Endothelial cell of umbilical vein (primary cell): ENCODE results near the gene ARID1B. TPM values are rescaled to one million over a fixed set of nuclear protein-coding genes. Genes with fewer than 3 reads are reported as not detected.

ENCODE experiments used
- BruUV-seq: library from RNA; stranded (reverse); fragments of 400-500 nt; replicated peaks from 2 replicates; lab custom pipeline; 2021; lab: Mats Ljungman, UMichigan
- CTCF ChIA-PET: fragments of 300-600, 350-600 bp; sonication (Branson Sonifier 250); formaldehyde crosslinking; loops from one replicate; lab custom pipeline; 2021; ENCODE audit warnings: antibody characterized with exemption, inconsistent platforms; lab: Charles Lee
- POLR2A ChIA-PET: fragments of 300-600, 350-600 bp; sonication (Branson Sonifier 250); formaldehyde crosslinking; loops from one replicate; lab custom pipeline; 2021; ENCODE audit warnings: antibody characterized with exemption, inconsistent platforms; lab: Charles Lee
- DNase-seq: peaks from one replicate; pipeline ENCODE4 v3.0.0-alpha.2; 2011; ENCODE audit warnings: low read depth, low spot score
- FAIRE-seq: peaks from 2 replicates; lab custom pipeline; 2011; peaks lifted over from hg19 to GRCh38; lab: Jason Lieb, UNC
- H2AFZ ChIP-seq: 2 replicates; pipeline ENCODE4 v1.6.0; 2012; ENCODE audit warnings: low read depth, low read length, control low read depth, inconsistent platforms
- H3K27ac ChIP-seq: 2 replicates; pipeline ENCODE4 v1.5.1; 2011; ENCODE audit warnings: low read depth, mild to moderate bottlenecking, control low read depth, low read length, moderate library complexity; ENCODE audit not compliant: insufficient read depth
- H3K27me3 ChIP-seq, 2 experiments: 2 replicates each; pipeline versions ENCODE4 v1.6.0 to v1.6.1; 2011; ENCODE audit warnings: low read length in 2 of 2, mixed read lengths in 1 of 2; ENCODE audit not compliant: control insufficient read depth in 2 of 2, insufficient read depth in 2 of 2
- H3K36me3 ChIP-seq, 2 experiments: 2 replicates in 1 of 2; 3 replicates in 1 of 2; pipeline ENCODE4 v1.5.1; 2011; ENCODE audit warnings: low read length in 2 of 2, mild to moderate bottlenecking in 1 of 2, moderate library complexity in 1 of 2; ENCODE audit not compliant: control insufficient read depth in 2 of 2, insufficient read depth in 2 of 2; ENCODE audit errors: extremely low read depth in 1 of 2
- H3K4me1 ChIP-seq: 3 replicates; pipeline ENCODE4 v1.5.1; 2011; ENCODE audit warnings: mild to moderate bottlenecking, low read length; ENCODE audit not compliant: control insufficient read depth, insufficient read depth; ENCODE audit errors: extremely low read depth
- H3K4me2 ChIP-seq: 2 replicates; pipeline ENCODE4 v1.6.1; 2011; ENCODE audit warnings: low read length, control low read depth, mixed read lengths; ENCODE audit not compliant: insufficient read depth
- H3K4me3 ChIP-seq, 3 experiments: fragments of 200-600 bp in 1 of 3; sonication (generic), shearing (Covaris generic) in 1 of 3; replicated peaks in 1 of 3; 2 replicates each; pipeline ENCODE4 v1.5.1; 2011 to 2016; ENCODE audit warnings: control low read depth in 3 of 3, low read length in 3 of 3, mild to moderate bottlenecking in 2 of 3, inconsistent platforms in 1 of 3, low read depth in 1 of 3, moderate library complexity in 1 of 3; ENCODE audit not compliant: insufficient read depth in 1 of 3
- H3K79me2 ChIP-seq: 2 replicates; pipeline ENCODE4 v1.6.0; 2012; ENCODE audit warnings: low read length, inconsistent platforms; ENCODE audit not compliant: control insufficient read depth, insufficient read depth
- H3K9ac ChIP-seq: replicated peaks from 2 replicates; pipeline ENCODE3; 2011; ENCODE audit warnings: low read length, control low read depth; ENCODE audit not compliant: insufficient read depth; ENCODE audit errors: extremely low read depth
- H3K9me1 ChIP-seq: replicated peaks from 3 replicates; pipeline ENCODE4 v1.6.0; 2011; ENCODE audit warnings: mild to moderate bottlenecking, low read length; ENCODE audit not compliant: control insufficient read depth, insufficient read depth; ENCODE audit errors: extremely low read depth
- H3K9me3 ChIP-seq: replicated peaks from 2 replicates; pipeline ENCODE4 v1.5.1; 2012; ENCODE audit warnings: low read length, inconsistent platforms; ENCODE audit not compliant: control insufficient read depth, insufficient read depth
- H4K20me1 ChIP-seq: replicated peaks from 2 replicates; pipeline ENCODE3; 2011; ENCODE audit warnings: mild to moderate bottlenecking, low read length; ENCODE audit not compliant: control insufficient read depth, insufficient read depth; ENCODE audit errors: extremely low read depth
- EZH2 ChIP-seq: IDR thresholded peaks from 2 replicates; pipeline ENCODE4 v1.6.1; 2012; ENCODE audit warnings: borderline replicate concordance, low read depth, mild to moderate bottlenecking, moderate library complexity, low read length, inconsistent platforms; ENCODE audit not compliant: severe bottlenecking
- FOS ChIP-seq: IDR thresholded peaks from 2 replicates; pipeline ENCODE4 v1.6.1; 2011; ENCODE audit warnings: mild to moderate bottlenecking, low read length, moderate library complexity, borderline replicate concordance; ENCODE audit not compliant: insufficient read depth
- GATA2 ChIP-seq: IDR thresholded peaks from 2 replicates; pipeline ENCODE4 v1.7.0; 2011; ENCODE audit warnings: low read depth, mild to moderate bottlenecking, moderate library complexity, mixed read lengths, low read length; ENCODE audit not compliant: insufficient read length, insufficient read depth
- JUN ChIP-seq: IDR thresholded peaks from 2 replicates; pipeline ENCODE4 v1.6.1; 2011; ENCODE audit warnings: borderline replicate concordance, low read depth; ENCODE audit not compliant: insufficient read length, insufficient read depth
- MYC ChIP-seq: IDR thresholded peaks from one replicate; pipeline ENCODE4 v1.6.1; 2011; ENCODE audit warnings: mild to moderate bottlenecking, low read depth, low read length
- POLR2AphosphoS5 ChIP-seq: IDR thresholded peaks from 2 replicates; pipeline ENCODE4 v1.6.1; 2012; ENCODE audit warnings: low read depth, mild to moderate bottlenecking, control low read depth, low read length, moderate library complexity; ENCODE audit not compliant: insufficient read depth
- dilution Hi-C: fragments of 300-500 bp; cut with MboI; formaldehyde crosslinking; loops from one replicate; pipeline ENCODE4 v1.15.0; 2019; ENCODE audit warnings: low sequenced_read_pairs; ENCODE audit not compliant: extremely low pct_ligation_motif_present
- intact Hi-C: fragments of 100-400 bp; cut with micrococcal nuclease; formaldehyde crosslinking; loops from one replicate; pipeline ENCODE4 v1.10.0; 2022
- polyA plus RNA-seq, 4 experiments: library from polyadenylated mRNA; depleted of rRNA in 3 of 4; stranded (reverse) in 3 of 4; unstranded in 1 of 4; fragments of >200 nt; gene quantifications; 2 replicates each; pipeline versions ENCODE4 v1.2.1 to v1.2.3, GENCODE V29; 2011 to 2012; ENCODE audit warnings: missing spikeins in 1 of 4
- total RNA-seq: library from RNA; stranded (reverse); gene quantifications from 2 replicates; pipeline ENCODE4 v1.2.3, GENCODE V29; 2021
- TF ChIP-seq, protein P1 (sequence below), 2 donors: IDR thresholded peaks; 1 replicate in 1 of 2; 2 replicates in 1 of 2; pipeline ENCODE4 v1.5.1; 2011; ENCODE audit warnings: low read length in 2 of 2, mild to moderate bottlenecking in 2 of 2, moderate library complexity in 2 of 2, control low read depth in 1 of 2, inconsistent platforms in 1 of 2, low read depth in 1 of 2; ENCODE audit not compliant: insufficient read depth in 1 of 2; ENCODE audit errors: extremely low read depth in 1 of 2

Gene ARID1B
- total and polyA plus RNA-seq, 2 donors (not counting 3 experiments of a cell fraction or from before 2014, with no cell fraction given) = 21.8 to 89.5 TPM

DNA sequence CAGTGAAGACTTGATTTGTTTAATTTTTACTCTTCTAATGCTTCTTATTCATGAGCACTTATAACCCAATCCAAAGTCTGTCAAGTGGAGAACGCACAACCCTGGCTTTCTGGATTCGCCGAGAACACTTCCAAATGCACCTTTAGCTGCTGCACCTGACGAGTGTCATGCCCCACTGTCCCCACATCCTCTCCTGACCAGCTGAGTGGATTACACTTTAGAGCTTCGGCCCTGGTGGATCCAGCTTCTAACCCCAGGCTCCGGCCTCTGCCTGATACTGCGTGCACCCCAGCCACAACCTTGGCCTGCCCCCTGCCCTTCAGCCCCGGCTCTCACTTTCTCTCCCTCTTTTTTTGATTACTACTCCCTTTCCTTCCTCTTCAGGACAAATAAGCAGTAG, 287.3 kb downstream of the ARID1B start:
- no peaks in the 10 kb centered on the region for H3K9me1 ChIP-seq
- BruUV-seq = no TSS peak
- H3K36me3 ChIP-seq = no peaks in the 10 kb centered on the region
- H3K9me3 ChIP-seq = no peaks in the 10 kb centered on the region
- TF ChIP-seq MYC (no peak), GATA2 (no peak), JUN (no peak), EZH2 (no peak), POLR2AphosphoS5 (no peak), FOS (no peak)
- TF ChIP-seq, protein P1, sequence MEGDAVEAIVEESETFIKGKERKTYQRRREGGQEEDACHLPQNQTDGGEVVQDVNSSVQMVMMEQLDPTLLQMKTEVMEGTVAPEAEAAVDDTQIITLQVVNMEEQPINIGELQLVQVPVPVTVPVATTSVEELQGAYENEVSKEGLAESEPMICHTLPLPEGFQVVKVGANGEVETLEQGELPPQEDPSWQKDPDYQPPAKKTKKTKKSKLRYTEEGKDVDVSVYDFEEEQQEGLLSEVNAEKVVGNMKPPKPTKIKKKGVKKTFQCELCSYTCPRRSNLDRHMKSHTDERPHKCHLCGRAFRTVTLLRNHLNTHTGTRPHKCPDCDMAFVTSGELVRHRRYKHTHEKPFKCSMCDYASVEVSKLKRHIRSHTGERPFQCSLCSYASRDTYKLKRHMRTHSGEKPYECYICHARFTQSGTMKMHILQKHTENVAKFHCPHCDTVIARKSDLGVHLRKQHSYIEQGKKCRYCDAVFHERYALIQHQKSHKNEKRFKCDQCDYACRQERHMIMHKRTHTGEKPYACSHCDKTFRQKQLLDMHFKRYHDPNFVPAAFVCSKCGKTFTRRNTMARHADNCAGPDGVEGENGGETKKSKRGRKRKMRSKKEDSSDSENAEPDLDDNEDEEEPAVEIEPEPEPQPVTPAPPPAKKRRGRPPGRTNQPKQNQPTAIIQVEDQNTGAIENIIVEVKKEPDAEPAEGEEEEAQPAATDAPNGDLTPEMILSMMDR (IDR thresholded peaks at IDR 0.05; ENCODE audit: extremely low read depth in 1 of 2, insufficient read depth in 1 of 2, low read depth in 1 of 2, low read length in 2 of 2) = no peak
- H3K4me2 ChIP-seq = no peak overlapping the region
- FAIRE-seq (no peak), DNase-seq (no peak)
- CTCF ChIA-PET = interaction anchor here (1.5 kb wide), 1 partner anchor 24 kb away, joined by 3 read pairs; no protein-coding TSS in a partner anchor
- H3K4me3 ChIP-seq = no peak overlapping the region
- H3K4me1 ChIP-seq = peaks cover 9% of the 10 kb centered on the region
- H3K27me3 ChIP-seq = no peaks in the 10 kb centered on the region
- intact Hi-C loops = no loop called here
- no peak overlapping the region for H3K9ac ChIP-seq
- H2AFZ ChIP-seq = no peak overlapping the region
- no peaks in the 10 kb centered on the region for H4K20me1 ChIP-seq
- peaks cover 4% of the 10 kb centered on the region for H3K79me2 ChIP-seq
- no peak overlapping the region for H3K27ac ChIP-seq
- dilution Hi-C loops = no loop called here
- POLR2A ChIA-PET = no interaction called here
